WI38 (cell line): ENCODE measurements around the gene MRPL19.

Experiments used
- H3K4me3 ChIP-seq: 2 replicates; pipeline ENCODE4 v1.5.1; 2011; ENCODE audit warnings: low read depth, mild to moderate bottlenecking, control low read depth, low read length
- TF ChIP-seq, protein P1 (sequence below): IDR thresholded peaks from 2 replicates; pipeline ENCODE4 v1.5.1; 2012; ENCODE audit warnings: low read depth, mild to moderate bottlenecking, control low read depth, low read length

MRPL19 gene

DNA sequence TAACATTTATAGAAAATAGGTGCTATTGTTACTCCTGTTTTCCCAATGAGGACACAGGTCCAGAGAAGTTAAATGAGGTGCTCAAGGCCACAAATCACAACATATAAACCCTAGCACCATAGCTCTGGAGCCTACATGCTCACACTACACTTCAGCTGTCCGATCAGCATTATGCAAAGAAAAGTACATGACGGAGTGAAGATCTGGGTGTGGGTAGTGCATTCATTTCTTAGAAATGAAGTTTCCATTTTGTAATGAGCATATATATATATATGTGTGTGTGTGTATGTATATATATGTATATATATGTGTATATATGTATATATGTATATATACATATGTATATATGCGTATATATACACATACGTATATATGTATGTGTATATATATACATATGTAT, 30.2 kb upstream of the MRPL19 start:
- TF ChIP-seq, protein P1, sequence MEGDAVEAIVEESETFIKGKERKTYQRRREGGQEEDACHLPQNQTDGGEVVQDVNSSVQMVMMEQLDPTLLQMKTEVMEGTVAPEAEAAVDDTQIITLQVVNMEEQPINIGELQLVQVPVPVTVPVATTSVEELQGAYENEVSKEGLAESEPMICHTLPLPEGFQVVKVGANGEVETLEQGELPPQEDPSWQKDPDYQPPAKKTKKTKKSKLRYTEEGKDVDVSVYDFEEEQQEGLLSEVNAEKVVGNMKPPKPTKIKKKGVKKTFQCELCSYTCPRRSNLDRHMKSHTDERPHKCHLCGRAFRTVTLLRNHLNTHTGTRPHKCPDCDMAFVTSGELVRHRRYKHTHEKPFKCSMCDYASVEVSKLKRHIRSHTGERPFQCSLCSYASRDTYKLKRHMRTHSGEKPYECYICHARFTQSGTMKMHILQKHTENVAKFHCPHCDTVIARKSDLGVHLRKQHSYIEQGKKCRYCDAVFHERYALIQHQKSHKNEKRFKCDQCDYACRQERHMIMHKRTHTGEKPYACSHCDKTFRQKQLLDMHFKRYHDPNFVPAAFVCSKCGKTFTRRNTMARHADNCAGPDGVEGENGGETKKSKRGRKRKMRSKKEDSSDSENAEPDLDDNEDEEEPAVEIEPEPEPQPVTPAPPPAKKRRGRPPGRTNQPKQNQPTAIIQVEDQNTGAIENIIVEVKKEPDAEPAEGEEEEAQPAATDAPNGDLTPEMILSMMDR, result no peak
- H3K4me3 ChIP-seq, result no peak overlapping the region

DNA sequence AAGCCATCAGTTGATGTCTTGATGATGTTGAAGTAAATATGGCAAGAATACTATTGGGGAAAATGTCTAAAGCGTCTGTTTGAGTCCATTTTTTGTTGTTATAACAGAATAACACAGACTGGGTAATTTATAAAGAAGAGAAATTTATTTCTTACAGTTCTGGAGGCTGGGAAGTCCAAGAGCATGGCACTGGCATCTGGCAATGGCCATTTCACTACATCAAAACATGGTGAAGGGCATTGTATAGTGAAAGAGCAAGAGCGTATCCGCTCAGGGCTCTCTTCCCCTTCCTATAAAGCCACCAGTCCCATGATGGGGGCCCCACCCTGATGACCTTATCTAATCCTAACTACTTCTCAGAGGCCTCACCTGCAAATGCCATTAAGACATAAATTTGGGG, 29.6 kb upstream of the MRPL19 start:
- TF ChIP-seq, protein P1, result no peak
- no peak overlapping the region for H3K4me3 ChIP-seq

GRCh38 chr2:75619956-75620740, 26.4 kb upstream of the MRPL19 start:
- no peak overlapping the region for H3K4me3 ChIP-seq
- TF ChIP-seq, protein P1, result no peak

DNA sequence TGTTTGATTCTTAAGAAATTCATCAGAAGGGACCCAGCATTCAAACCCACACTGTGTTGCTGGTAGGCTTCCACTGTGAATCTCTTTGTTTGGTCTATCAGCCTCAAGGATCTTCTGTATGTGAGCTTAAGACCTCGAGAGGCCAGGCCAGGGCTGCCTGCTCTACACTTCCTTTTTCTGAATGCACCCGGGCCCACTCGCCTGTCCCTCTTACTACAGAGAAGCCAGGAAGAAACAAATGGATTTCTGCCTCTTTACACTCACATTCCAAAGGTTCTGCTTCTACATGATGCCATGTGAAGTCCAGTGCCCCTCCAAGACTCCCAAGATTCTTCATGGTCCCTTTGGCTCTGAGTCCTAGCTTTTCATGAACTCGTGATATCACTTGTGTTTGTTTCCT, 25.4 kb upstream of the MRPL19 start:
- TF ChIP-seq, protein P1, result no peak
- no peak overlapping the region for H3K4me3 ChIP-seq

DNA sequence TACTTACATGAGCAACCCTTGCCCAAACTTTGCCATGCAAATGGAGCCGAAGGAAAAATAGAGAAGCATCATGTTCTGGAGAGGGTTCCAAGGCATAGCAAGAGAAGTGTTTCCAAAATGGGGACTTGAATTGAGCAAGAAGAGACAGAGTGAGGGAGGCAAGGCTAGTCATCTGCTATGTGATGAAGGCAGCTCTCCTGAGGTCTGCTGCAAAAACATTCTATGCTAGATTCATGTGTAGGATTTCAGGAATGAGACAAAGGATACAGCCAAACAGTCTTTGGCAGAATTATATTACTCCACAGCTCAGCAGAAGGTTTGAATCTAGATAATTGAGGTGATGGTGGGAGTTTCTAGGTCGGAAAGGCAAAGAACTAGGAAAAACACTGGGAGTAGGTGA, 24.1 kb upstream of the MRPL19 start:
- no peak overlapping the region for H3K4me3 ChIP-seq
- TF ChIP-seq, protein P1, result no peak

DNA sequence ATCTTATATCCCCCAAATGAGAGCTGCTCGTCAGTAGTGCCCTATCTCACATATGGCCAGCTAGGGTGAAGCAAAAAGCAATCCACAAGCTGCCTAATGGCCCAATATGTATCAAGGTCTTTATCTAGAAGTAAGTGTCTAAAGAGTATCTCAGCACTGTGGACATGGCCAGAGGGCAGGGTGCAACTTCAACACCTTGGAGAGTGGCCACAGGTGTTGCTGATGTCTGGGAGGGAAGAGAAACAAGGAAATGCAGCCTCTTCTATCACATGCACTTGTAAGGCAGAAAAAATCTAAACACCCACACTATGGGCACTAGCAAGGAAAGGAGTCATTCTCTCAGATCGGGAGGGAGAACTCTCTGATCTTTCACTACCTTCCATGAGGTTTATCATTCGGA, 23.7 kb upstream of the MRPL19 start:
- H3K4me3 ChIP-seq, result no peak overlapping the region
- TF ChIP-seq, protein P1, result no peak

GRCh38 chr2:75627902-75628504, 18.6 kb upstream of the MRPL19 start:
- TF ChIP-seq, protein P1, result peak; percentile 94
- no peak overlapping the region for H3K4me3 ChIP-seq
